Astrocyte of the cerebellum (primary cell): ENCODE results near the gene PLPP6.

Experiments used
- DNase-seq: peaks from one replicate; pipeline ENCODE4 v3.0.0-alpha.2; 2011; ENCODE audit warnings: low read depth
- H3K4me3 ChIP-seq: 2 replicates; pipeline ENCODE4 v1.5.1; 2011; ENCODE audit warnings: mild to moderate bottlenecking, low read depth, low read length, moderate library complexity
- in situ Hi-C: cut with HindIII; loops from 2 replicates; pipeline ENCODE4 v1.10.0; 2017; ENCODE audit warnings: low sequenced_read_pairs
- TF ChIP-seq, protein P1 (sequence below): IDR thresholded peaks from 2 replicates; pipeline ENCODE4 v1.5.1; 2012; ENCODE audit warnings: low read length, low read depth, moderate library complexity, mild to moderate bottlenecking; ENCODE audit errors: missing control alignments

The PLPP6 gene

DNA sequence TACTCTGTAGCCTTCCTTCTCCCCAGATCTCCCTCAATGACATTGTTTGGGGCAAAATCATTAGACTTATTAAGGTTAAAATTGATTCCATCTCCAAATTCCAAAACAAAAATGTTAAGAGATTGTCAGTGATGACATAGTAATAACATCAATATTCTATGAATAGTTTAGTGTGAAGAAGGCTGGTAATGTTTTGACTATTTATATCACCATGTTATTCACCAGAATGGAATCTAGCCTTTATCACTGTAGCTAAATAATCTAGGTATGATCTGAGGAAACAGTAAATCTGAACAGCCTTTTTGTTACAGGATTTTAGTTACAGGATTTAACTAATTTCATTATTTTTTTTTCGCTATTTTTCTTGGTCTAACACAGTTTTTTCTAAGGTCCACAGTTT, 929 bp upstream of the PLPP6 start:
- in situ Hi-C loops = no loop called here
- no peak for DNase-seq
- TF ChIP-seq, protein P1, sequence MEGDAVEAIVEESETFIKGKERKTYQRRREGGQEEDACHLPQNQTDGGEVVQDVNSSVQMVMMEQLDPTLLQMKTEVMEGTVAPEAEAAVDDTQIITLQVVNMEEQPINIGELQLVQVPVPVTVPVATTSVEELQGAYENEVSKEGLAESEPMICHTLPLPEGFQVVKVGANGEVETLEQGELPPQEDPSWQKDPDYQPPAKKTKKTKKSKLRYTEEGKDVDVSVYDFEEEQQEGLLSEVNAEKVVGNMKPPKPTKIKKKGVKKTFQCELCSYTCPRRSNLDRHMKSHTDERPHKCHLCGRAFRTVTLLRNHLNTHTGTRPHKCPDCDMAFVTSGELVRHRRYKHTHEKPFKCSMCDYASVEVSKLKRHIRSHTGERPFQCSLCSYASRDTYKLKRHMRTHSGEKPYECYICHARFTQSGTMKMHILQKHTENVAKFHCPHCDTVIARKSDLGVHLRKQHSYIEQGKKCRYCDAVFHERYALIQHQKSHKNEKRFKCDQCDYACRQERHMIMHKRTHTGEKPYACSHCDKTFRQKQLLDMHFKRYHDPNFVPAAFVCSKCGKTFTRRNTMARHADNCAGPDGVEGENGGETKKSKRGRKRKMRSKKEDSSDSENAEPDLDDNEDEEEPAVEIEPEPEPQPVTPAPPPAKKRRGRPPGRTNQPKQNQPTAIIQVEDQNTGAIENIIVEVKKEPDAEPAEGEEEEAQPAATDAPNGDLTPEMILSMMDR = no peak
- no peak overlapping the region for H3K4me3 ChIP-seq

DNA sequence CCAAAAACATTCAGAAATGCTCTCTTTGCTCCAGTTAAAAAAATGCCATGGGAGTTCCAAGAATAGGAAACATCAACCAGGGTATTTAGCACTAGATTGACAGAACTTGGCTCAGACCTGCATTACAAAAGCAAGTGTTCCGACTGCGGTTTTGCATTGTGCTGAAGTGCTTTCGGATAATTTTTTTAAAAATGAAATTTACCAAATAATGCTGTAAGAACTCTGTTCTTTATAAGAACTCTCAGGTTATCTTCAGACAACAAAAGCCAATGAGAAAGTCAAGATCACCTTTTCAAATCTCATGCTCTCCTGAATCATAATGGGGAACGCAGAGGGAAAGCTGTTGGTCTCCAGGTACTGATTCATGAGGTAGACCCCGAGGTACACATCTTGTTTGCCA, 483 bp upstream of the PLPP6 start:
- no peak for DNase-seq
- H3K4me3 ChIP-seq = peak overlapping the region; percentile 72
- in situ Hi-C loops = no loop called here
- TF ChIP-seq, protein P1 = no peak

DNA sequence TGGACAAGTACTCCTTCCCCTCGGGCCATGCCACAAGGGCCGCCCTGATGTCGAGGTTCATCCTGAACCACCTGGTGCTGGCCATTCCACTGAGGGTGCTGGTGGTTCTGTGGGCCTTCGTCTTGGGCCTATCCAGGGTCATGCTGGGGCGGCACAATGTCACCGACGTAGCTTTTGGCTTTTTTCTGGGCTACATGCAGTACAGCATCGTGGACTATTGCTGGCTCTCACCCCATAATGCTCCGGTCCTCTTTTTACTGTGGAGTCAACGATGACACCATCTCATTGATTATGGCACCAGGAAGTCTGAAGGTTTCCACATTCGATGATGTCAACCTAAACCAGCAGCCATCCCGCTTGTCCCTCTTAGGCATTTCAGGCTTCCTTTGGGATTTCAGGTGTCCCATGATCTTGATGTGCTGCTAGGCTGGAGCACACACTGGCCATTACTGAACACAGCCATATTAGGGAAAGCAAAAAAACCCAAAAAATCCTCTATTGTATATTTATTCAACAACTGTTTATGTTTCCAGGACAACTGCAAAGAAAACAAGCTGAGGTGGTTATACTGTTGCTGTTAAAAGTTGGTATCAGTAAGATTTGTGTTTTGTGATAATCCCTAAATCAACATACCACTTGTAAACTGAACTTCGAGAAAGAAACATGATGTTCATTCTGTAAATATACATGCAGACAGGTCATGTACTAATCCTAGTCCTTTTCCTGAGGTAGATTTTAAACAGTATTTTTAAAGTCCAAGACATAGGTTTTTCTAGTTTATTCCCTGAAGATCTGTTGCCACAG, 1.1 kb downstream of the PLPP6 start:
- TF ChIP-seq, protein P1 = no peak
- peak overlapping the region; percentile 72 for H3K4me3 ChIP-seq
- in situ Hi-C loops = no loop called here
- no peak for DNase-seq

DNA sequence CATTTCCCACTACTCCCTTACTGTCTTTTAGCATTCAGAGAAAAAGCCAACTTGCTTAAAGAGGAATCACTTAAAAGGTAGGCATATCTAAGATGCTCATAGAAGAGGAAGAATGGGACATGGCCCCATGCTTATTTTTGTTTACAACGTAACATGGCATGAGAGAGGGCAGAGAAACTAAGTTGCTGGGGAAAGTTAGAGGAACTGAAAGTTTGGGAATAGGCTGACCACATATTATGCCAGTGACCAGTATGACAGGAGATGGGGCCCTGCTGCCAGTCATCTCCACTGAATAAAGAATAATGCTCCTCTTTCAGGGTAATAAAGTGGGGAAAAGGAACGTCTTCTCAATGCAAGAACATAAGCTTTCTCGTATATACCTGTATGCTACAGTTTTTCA, 1.9 kb downstream of the PLPP6 start:
- in situ Hi-C loops = no loop called here
- H3K4me3 ChIP-seq = no peak overlapping the region
- TF ChIP-seq, protein P1 = no peak
- no peak for DNase-seq

DNA sequence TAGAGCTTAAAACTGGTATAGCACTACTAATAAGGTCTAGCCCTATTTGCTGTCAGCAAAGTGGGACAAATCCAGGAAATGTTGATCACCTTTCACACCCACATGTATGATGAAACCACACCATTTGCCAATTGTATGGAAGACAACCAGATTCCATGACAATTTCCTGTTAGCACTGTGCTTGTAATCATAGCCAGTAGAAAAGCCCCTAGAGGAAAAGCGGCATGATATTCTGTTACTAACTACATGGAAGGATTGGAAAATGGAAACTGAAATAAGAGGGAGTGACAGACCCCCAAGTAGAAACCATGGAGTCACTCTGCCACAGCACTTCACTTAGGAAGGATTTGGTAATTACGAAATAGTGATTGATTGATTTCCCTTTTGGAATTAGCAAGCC, 3.3 kb downstream of the PLPP6 start:
- H3K4me3 ChIP-seq = no peak overlapping the region
- no peak for DNase-seq
- in situ Hi-C loops = no loop called here
- TF ChIP-seq, protein P1 = no peak

DNA sequence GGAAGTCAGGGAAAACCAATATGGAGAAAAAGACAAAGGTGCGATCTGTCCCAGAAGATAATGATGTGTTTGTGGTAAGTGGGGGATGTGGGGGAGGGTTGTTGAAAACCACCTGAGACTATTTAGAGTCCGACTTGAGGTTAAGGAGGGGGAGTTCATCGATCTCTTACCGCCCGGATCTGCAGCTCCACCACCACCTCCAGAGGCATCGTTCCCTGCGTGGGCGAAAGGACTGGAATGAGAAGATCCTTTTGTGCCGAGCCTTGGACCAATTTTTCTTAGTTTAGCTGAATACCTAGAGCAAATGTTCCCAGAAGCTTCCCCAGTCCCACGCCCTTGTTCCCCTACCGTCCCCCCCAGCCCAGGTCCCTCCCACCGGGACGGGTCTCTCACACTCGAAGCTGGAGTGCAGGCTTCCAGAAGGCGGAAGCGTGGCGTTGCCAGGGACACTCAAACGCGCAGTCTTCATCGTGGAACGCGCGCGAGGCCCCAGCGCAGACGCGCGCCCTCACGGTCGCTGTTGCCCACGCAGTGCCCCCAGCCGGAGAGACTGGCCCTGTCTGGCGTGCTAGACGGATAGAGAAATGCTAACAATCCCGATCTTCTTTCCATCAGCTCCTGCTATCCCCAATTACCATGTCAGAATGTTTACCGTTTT, 4.1 kb downstream of the PLPP6 start, which contains the start of gene SPATA6L:
SPATA6L (minus strand) TSS at position 439 of the 658 bp plus-strand sequence; CDS start at position 209, 230 bp downstream.
- TF ChIP-seq, protein P1 = no peak
- no peak for DNase-seq
- in situ Hi-C loops = no loop called here
- peak within 1 kb of the TSS; percentile 39 for H3K4me3 ChIP-seq
